ENCODE measurements around the gene OLFML2B.

GRCh38 chr1:162010175-162010506 is 13.5 kb downstream of the OLFML2B start:
- TF ChIP-seq CTCF (IDR thresholded peaks at IDR 0.05) (no peak), POLR2A (IDR thresholded peaks at IDR 0.05) (no peak), POLR2AphosphoS5 (IDR thresholded peaks at IDR 0.05) (no peak), EP300 (IDR thresholded peaks at IDR 0.05) (no peak)

Data from suprapubic skin (tissue), 4 donors.